D721Med (cell line): ENCODE data around the gene DDX20.

Source experiments
- DNase-seq: peaks from one replicate; pipeline ENCODE4 v3.0.0; 2011; ENCODE audit warnings: low spot score; ENCODE audit not compliant: insufficient read length
- FAIRE-seq: peaks from 2 replicates; lab custom pipeline; 2011; peaks lifted over from hg19 to GRCh38; lab: Jason Lieb, UNC
- CTCF ChIP-seq: IDR thresholded peaks from 2 replicates; pipeline ENCODE4 v1.5.1; 2012; ENCODE audit warnings: mild to moderate bottlenecking, control low read depth; ENCODE audit not compliant: insufficient read depth; ENCODE audit errors: missing control alignments

Gene DDX20

GRCh38 chr1:111776861-111777260 lies 21.2 kb downstream of the DDX20 start:
- no peak for DNase-seq
- no peak for FAIRE-seq
- TF ChIP-seq CTCF = no peak

DNA sequence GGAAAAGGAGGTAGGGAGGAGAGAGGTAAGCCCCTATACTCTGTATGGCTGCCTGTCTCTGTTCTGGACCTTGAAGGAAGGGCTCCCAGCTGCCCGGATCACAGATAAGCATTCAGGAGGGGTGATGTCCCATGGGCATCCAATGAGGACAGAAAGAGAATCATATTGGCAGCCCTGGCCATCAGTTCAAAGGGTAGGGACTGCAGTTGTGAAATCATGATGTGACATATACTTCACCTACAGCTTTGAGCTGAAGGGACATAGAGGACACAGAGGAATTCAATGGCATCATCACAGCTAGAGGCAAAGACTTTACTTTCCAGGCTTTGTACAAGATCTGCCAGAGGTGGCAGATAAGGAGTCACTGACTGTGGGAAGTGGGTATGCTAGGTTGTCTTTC lies 21.6 kb downstream of the DDX20 start:
- DNase-seq (no peak), FAIRE-seq (no peak)
- TF ChIP-seq CTCF = no peak

GRCh38 chr1:111778066-111778465 lies 22.4 kb downstream of the DDX20 start:
- TF ChIP-seq CTCF = no peak
- DNase-seq = no peak
- no peak for FAIRE-seq

DNA sequence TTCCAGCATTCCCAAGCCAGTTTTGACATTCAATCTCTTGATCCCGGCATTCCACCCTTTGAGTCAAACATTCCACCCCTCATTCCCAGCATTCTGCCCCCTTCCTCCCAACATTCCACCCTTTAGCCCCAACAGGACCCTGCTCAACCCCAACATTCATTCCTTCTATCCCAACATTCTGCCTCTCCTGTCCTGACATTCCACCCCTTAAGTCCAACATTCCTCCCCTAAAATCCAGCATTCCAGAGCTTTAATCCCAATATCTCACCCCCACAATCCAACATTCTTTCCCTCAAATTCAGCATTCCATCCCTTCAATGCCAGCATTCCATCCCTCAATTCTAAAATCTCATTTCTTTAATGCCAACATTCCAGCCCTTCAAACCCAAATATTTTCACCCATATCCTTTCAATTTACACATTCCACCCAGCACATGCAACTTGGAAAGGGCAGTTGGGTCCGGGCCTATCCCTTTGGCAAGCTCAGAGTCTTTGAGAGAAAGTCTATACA lies 22.9 kb downstream of the DDX20 start:
- DNase-seq (no peak), FAIRE-seq (no peak)
- TF ChIP-seq CTCF = no peak

GRCh38 chr1:111779546-111779945 lies 23.8 kb downstream of the DDX20 start:
- no peak for TF ChIP-seq CTCF
- no peak for DNase-seq
- no peak for FAIRE-seq

- DNase-seq = no peak
- no peak for FAIRE-seq
- no peak for TF ChIP-seq CTCF
Measured at GRCh38 chr1:111784273-111784901, 28.7 kb downstream of the DDX20 start.

GRCh38 chr1:111786669-111787207 lies 31.0 kb downstream of the DDX20 start:
- DNase-seq (no peak), FAIRE-seq (no peak)
- no peak for TF ChIP-seq CTCF
